KBM-7 (cell line): ENCODE results near the gene CFAP90.

Source experiments
- DNase-seq: peaks from one replicate; pipeline ENCODE4 v3.0.0-alpha.2; 2015
- in situ Hi-C: fragments of 300-500 bp; cut with MboI; formaldehyde crosslinking; loops from 2 replicates; pipeline ENCODE4 v1.14.3; 2020; ENCODE audit warnings: low sequenced_read_pairs, low pct_unique_long_range_greater_than_20kb, mixed read lengths

CFAP90 gene

DNA sequence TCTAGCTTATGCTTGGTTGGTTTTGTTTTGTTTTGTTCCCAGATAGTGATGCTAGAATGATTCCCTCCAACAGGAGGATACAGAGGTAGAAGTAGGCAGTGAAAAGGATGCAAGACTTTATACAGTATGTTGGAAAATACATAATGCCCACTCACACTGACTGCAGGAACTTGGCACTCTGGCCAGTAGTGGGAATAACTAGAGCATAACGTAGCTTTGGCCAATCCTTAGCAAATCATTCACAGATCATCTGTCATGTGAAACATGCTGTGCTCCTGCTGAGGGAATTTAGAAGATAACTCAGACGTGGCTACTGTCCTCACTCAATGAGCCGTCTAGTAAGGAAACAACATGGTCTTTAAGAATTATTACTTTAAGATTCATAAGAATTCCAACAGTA lies 13.5 kb downstream of the CFAP90 start:
- no peak for DNase-seq
- in situ Hi-C loops = no loop called here

DNA sequence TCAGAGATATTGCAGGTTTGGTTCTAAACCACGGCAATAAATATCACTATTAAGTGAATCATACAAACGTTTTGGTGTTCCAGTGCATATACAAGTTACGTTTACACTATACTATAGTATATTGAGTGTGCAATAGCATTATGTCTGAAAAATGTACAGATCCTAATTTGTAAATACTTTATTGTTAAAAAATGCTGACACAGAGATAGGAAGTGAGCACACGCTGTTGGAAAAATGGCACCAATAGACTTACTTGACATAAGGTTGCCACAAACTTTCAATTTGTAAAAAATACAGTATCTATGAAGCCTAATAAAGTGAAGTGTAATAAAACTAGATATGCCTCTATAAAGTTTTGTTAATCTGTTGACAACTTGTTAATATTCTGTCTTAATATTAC lies 16.0 kb downstream of the CFAP90 start:
- in situ Hi-C loops = no loop called here
- DNase-seq = no peak

GRCh38 chr5:7828269-7828668 lies 22.7 kb downstream of the CFAP90 start:
- no peak for DNase-seq
- in situ Hi-C loops = no loop called here

GRCh38 chr5:7827610-7828009 lies 23.3 kb downstream of the CFAP90 start:
- no peak for DNase-seq
- in situ Hi-C loops = no loop called here

DNA sequence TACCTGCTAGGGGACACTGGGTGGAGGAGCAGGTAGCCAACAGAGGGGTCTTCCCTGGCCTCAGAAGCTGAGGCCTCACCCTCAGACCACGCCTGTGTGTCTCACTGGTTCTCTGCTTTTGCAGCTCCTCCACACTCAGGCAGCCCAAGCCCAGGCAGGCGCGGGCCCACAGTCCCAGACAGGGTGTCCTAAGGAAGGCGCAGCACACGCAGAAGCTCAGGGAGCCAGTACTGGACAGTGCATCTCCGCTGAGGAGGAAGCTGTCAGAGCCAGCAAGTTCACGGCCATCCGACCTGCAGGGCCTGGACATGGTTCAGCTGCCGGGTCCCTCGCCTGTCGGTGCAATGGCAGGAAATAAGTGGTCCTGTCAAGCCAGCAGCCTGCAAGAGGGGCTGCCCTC lies 25.3 kb downstream of the CFAP90 start:
- in situ Hi-C loops = no loop called here
- DNase-seq = no peak

- in situ Hi-C loops = no loop called here
- DNase-seq = no peak
Observed at GRCh38 chr5:7824995-7825394, 25.9 kb downstream of the CFAP90 start.

GRCh38 chr5:7823594-7823993 lies 27.3 kb downstream of the CFAP90 start:
- DNase-seq = no peak
- in situ Hi-C loops = no loop called here

- in situ Hi-C loops = no loop called here
- no peak for DNase-seq
Observed at GRCh38 chr5:7822449-7822848, 28.5 kb downstream of the CFAP90 start.

DNA sequence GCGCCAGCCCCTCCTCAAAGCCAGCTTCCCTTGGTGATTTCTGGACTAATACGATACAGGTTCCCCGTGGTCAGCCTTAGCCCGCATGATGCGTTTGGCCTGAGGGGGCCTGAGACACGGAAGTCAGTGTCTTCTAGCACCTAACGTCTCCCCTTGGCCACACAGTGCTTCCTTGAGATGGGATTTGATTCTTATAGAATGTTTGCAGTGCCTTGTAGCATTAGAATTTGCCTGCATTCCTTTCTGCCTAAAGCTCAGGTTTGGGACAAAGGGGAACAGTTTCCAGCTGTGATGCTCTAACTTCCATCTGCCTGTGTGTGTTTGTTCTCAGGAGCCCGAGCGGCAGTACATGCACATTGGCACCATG lies 34.4 kb downstream of the CFAP90 start:
- in situ Hi-C loops = no loop called here
- no peak for DNase-seq

- in situ Hi-C loops = no loop called here
- peak; percentile 86 for DNase-seq
Observed at GRCh38 chr5:7815892-7816534, 34.9 kb downstream of the CFAP90 start.

DNA sequence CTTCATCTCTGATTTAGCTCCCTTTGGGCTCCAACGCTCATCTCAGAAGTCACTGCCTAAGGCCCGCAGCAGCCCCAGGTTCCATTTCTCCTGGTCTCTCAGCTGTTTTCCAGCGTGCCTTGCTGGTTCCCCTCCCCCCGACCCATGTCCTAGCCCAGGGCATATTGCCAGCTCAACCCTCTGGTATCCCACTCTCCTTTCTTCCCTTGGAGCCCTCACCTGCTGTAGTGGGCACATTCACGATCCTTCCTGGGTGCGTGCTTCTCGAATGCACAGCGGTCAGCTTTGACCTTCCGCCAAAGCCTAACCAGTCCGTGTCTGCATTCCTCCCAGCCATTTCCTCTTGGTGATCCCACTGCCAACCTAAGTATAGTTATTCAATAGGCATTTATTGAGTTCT lies 36.1 kb downstream of the CFAP90 start:
- in situ Hi-C loops = no loop called here
- no peak for DNase-seq

DNA sequence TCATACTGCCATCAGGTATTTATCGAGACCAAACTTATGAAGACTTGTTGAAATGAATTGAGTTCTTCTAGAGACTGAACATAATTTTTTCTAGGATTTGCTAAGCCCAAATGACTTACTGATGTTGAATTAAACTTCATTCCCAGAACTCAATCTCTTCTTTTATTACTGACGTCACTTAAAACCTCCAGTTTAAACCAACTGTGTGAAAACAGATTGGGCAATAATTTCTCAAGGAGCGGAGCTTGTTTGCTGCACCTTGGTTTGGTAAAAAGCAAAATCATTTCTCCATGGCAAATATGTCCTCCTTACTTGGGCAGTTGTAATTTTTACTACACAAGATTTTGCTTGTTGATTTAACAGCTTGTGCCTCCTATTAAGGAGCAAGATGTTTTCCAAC lies 37.4 kb downstream of the CFAP90 start:
- in situ Hi-C loops = no loop called here
- DNase-seq = no peak

DNA sequence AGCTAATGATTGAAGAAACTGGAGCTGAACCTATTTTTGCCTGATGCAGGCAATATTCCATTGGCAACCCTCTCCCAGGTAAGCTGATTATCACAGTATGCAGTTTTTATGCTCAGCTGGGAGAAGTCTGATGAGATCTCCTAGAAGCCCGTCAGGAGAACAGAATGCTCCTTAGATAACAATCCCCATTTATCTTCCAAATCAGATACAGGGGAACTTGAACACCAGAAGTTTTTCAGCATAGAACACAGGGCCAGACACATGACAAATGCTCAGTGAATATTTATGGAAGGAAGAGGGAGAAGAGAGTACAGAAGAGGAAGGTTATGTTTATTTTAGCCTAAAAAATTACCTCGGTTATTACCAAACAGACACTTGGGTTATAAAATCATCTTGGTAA lies 37.9 kb downstream of the CFAP90 start:
- in situ Hi-C loops = no loop called here
- DNase-seq = no peak

DNA sequence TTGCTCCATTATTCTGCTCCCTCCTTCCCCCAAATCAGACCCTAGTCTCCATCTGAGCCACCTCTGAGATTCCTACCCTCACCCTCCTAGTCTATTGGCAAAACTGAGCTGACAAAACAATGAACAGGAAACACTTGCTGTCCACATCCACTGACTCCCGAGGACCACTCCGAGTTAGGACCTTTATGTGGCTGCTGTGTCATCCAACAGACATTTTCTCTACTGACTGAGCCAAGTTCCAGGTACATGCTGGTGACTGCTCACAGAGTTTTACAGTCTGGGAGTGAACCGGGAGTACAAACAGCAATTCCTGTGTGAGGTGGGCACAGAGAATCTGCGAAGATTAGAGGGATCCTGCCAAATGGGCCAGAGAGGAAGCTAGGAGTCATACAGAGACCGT lies 39.2 kb downstream of the CFAP90 start:
- in situ Hi-C loops = no loop called here
- no peak for DNase-seq

DNA sequence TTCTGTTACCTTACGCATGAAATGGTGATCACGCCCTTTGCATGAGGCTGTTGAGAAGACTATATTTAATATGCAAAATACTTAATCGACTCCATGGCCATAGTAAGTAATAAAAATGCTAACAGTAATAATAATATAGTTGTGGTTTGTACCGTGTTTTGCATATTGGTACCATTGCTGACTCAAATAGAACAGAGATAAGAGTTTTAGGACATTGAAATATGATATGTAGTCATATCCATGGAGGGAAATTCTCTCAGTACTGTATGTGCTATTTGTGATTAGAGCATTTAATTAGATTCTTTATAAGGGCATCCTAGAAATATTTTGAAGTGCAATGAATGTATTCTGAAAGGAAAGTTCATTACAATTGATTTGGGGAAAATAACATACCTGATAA lies 41.9 kb downstream of the CFAP90 start:
- no peak for DNase-seq
- in situ Hi-C loops = no loop called here

- peak; percentile 12 for DNase-seq
- in situ Hi-C loops = no loop called here
Observed at GRCh38 chr5:7805379-7805778, 45.6 kb downstream of the CFAP90 start.

GRCh38 chr5:7803937-7804336 lies 47.0 kb downstream of the CFAP90 start:
- no peak for DNase-seq
- in situ Hi-C loops = no loop called here

GRCh38 chr5:7802855-7803254 lies 48.1 kb downstream of the CFAP90 start:
- DNase-seq = no peak

DNA sequence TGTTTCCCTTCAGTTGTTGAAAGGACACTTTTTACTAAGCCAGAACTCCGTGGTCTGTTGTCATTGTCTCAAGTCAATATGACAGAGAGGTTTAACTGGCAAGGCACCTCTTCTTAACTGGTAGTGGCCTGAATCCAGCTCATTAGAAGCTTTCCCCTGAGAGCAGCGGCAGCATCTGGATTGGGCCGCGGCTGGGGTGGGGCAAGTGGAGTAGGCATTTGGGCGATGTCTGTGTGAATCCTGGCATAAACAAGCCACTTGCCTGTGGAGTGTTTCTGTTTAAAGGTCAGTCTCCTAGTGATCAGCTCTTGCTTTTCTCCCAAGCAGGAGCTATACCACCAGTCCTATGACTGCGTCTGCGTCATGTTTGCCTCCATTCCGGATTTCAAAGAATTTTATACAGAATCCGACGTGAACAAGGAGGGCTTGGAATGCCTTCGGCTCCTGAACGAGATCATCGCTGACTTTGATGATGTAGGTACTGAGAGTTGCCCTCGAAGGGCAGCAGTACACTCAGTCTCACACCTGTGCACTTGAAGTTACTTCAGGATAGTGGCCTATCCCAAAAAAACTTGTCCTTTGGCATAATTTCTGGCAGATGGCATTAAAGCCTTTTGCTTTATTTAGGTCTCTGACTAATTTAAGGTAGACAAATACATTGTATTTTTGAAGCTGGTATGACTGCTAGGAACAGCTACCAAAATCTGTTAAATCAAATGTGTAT lies 48.9 kb downstream of the CFAP90 start:
- in situ Hi-C loops = no loop called here
- no peak for DNase-seq

More at GRCh38 chr5:7802855-7803254, 48.1 kb downstream of the CFAP90 start:
- in situ Hi-C loops = no loop called here

GRCh38 chr5:7795306-7795705 lies 55.6 kb downstream of the CFAP90 start:
- in situ Hi-C loops = no loop called here
- no peak for DNase-seq

- no peak for DNase-seq
- in situ Hi-C loops = no loop called here
Observed at GRCh38 chr5:7794823-7795222, 56.1 kb downstream of the CFAP90 start.
